Hepatic stellate cell (primary cell): Measurements from ENCODE around the gene TUBA4B.
"Not testable (repeated sequence)": the region's sequence is repeated elsewhere in the genome, so short reads cannot be mapped to it uniquely, and the experiment has no call there.

Experiments used
- DNase-seq: peaks from one replicate; pipeline ENCODE4 v3.0.0; 2011; ENCODE audit warnings: low spot score

The TUBA4B gene

DNA sequence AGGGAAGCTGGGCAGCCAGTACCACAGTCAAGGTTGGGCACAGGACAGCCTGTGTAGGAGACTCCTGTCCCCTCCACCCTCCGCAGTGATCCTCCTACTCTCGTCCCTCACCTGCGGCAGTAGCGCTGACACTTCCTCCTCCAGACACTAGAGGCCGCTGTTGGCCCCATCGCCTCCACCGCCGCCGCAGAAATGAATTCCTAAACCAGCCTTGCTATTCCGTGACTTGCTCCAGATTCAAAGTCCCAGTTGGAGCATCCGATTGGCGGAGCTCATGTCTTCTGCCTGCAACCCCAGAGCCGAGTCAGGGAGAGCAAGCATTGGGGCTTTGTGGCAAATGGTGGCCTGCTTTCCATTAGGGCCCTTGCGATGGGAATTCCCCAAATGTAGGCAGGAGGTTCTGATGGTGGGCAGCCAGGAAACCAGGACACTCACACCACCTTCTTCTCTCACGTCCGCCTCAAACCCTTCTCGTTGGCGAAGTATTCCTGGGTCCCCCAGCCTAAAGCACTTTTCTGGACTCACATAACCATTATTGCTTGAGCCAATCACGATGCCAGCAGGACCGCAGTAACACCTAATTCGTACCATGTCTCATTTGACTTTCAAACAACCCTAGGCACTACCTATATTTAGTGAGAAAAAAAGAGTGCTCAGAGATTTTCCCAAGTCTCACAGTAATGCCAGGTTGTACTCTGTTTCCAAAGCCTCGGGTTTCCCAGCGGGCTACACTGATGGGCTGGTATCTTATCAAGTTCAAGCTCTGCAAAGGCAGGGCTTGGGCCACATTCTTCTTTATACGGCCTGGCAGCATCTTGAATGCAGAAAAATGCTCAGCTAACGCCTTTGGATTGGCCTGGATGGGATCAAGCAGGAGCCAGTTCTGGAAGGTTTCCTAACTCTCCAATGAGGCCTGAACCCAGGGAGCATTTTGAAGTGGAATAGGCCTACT is 24.9 kb downstream of the TUBA4B start:
- DNase-seq = peak; percentile 81

- no peak for DNase-seq
These were observed 25.7 kb downstream of the TUBA4B start for GRCh38 chr2:219278655-219279150.

GRCh38 chr2:219279151-219279915 is 26.3 kb downstream of the TUBA4B start, which contains the start of gene DNAJB2:
Gene DNAJB2, plus strand, starts transcription at chr2:219279366. Its CDS starts 468 bp downstream, at chr2:219279834.
- DNase-seq = peak; percentile 99

- no peak for DNase-seq
These were observed 27.0 kb downstream of the TUBA4B start for GRCh38 chr2:219279916-219280516.

- no peak for DNase-seq
These were observed 27.6 kb downstream of the TUBA4B start for GRCh38 chr2:219280651-219281050.

DNA sequence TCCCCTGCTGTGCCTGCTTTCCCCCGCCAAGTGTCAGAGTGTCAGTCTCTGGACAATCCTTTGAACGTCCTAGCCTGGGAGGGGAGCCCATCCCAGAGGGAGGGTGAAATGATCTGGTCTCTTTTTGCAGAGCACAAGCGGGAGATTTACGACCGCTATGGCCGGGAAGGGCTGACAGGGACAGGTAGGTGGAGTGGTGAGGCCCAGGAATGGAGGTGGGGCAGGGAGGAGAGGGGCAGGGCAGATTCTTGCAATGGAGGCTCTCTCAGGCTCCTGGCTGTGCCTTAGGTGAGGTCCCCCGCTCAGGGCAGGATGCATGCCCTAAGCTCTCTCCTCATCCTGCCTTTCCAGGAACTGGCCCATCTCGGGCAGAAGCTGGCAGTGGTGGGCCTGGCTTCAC is 28.5 kb downstream of the TUBA4B start:
- no peak for DNase-seq

- no peak for DNase-seq
These were observed 29.3 kb downstream of the TUBA4B start for GRCh38 chr2:219282375-219282774.

DNA sequence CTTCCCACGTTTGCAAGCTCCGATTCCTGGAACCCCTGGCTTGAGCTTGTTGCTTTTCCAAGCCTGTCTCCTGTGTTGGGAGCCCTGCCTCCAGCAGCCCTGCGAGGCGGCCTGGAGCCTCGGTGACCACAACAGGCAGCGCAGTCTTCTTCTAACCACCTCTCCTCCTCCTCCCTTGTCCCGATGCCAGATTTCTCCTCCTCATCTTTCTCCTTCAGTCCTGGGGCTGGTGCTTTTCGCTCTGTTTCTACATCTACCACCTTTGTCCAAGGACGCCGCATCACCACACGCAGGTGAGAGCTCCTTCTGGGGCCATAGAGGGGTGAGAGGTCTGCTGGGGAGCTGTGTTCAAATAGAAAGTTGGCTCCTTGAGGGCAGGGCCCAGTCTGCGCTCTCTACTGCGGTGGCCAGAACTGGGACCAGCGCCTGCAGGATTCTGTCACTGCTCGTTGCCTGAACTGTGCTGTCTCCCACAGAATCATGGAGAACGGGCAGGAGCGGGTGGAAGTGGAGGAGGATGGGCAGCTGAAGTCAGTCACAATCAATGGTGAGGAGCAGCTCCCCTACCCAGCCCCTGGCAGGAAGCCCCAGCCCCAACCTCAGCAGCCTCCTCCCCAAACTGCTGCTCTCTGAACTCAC is 30.0 kb downstream of the TUBA4B start:
- no peak for DNase-seq

DNA sequence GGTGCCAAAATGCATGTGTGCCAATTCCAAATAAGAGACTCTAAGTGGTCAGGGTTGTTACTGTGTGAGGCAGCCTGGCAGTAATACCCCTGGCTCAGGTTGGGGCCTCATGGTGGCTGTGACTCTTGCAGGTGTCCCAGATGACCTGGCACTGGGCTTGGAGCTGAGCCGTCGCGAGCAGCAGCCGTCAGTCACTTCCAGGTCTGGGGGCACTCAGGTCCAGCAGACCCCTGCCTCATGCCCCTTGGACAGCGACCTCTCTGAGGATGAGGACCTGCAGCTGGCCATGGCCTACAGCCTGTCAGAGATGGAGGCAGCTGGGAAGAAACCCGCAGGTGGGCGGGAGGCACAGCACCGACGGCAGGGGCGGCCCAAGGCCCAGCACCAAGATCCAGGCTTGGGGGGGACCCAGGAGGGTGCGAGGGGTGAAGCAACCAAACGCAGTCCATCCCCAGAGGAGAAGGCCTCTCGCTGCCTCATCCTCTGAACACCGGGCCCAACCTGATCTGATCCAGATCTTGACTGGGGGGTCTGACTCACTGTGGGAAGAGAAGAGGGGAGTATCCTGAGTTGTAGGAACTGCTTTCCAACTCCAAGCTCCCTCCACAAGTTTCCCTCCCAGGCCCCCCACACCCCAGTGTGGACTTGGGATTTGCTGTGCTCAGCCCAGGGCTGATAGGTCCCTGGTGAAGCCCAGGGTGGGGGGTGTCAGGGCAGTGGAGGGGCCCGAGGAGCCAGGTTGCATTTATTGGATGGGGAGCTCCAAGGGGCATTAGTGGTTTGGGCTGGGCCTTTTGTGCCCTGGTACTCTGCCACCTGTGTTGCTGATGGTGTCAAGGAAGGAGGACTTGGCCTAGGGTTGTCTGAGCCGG is 31.7 kb downstream of the TUBA4B start:
- DNase-seq = no peak

DNA sequence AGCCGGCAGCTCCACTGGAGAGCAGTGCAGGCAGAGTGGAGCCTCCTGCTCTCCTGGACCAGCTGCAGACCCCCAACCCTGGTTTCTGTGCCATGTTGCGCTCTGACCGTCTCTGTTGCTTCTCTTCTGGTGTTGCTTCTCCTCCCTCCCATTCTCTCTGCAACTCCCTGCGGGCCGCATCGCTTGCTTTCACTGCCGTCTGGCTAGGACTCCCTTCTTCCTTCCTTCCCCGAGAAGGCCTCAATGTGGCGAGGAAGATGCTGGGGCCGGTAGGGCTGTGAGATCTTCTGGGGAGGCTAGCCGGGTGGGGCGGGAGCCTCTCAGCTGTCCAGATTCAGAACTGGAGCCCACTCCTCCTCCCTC is 32.3 kb downstream of the TUBA4B start:
- no peak for DNase-seq

DNA sequence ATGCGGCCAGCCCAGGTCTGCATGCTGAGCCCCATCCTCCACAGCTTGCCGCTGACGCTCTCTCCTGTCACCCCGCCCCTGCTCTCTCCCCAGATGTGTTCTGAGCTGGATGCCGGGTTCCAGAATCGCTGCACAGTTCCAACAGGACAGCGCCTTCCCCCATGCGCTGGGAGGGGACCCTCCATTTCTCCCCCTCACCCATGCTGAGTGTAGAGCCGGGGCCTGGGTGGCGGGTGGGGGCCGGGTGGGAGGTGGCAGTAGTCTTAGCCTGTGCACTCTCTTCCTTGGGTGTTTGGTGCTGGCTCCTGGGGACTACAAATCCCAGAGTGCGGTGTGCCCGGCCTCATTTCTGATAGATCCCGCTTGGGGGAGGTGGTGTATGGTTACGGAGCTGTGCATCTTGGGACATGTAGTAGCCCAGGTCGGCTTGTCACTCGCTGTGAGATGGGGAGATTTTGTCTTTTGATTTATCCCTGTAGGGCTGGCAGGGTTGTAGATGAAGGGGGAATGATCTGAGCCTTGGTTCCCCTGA is 32.9 kb downstream of the TUBA4B start:
- DNase-seq = no peak

GRCh38 chr2:219286436-219287115 is 33.5 kb downstream of the TUBA4B start:
- DNase-seq = no peak

GRCh38 chr2:219287116-219287440 is 34.0 kb downstream of the TUBA4B start:
- not testable (repeated sequence) for DNase-seq

GRCh38 chr2:219287580-219288265 is 34.7 kb downstream of the TUBA4B start:
- no peak for DNase-seq

DNA sequence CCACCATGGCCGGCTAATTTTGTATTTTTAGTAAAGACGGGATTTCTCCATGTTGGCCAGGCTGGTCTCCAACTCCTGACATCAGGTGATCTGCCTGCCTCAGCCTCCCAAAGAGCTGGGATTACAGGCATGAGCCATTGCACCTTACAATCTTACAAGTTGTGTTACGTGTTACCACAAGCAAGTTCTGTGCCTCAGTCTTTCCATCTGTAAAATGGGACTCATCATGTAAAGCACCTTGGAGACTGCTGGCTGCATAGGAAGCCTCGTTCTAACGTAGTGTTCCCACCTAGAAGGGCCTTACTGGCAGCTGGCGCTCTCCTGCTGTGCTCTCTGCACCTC is 36.1 kb downstream of the TUBA4B start:
- DNase-seq = no peak

DNA sequence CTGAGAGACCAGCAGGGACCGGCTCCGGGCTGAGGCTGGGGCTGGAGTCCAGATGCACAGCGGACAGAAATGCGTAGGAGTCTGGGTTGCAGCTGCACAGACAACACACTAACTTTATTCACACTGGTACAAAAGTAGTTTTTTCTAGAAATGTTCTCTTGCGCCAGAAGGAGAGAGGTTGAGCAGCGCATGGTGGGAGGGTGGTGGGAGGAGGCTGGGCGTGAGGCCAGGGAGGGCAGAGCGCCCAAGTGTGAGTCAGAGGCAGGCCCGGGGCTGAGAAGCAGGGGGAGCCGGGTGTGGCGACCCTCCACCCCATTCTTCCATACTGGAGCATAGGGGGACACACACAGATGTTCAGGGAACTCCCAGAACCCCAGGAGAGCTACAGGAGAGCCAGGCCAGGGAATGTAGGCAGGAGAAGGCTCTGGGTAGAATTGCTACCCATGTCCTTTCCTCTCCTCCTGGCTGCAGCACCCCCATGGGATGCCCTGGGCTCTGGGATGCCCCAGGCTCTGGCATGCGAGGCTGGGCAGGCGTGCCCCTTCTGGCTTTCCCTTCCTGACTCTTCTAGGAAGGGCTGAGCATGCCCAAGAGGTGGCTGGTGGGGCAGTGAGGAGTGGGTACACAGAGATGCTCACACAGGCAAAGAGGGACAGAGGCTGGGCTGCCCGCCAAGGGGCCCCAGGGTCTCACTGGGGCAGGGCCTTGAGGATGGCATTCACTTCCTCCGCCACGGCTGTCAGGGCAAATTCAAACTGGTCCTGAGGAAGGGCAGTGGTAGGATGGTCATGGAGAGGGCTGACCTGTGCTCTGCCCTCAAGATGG is 36.7 kb downstream of the TUBA4B start:
- peak; percentile 90 for DNase-seq

- no peak for DNase-seq
These were observed 37.5 kb downstream of the TUBA4B start for GRCh38 chr2:219290381-219291171.

DNA sequence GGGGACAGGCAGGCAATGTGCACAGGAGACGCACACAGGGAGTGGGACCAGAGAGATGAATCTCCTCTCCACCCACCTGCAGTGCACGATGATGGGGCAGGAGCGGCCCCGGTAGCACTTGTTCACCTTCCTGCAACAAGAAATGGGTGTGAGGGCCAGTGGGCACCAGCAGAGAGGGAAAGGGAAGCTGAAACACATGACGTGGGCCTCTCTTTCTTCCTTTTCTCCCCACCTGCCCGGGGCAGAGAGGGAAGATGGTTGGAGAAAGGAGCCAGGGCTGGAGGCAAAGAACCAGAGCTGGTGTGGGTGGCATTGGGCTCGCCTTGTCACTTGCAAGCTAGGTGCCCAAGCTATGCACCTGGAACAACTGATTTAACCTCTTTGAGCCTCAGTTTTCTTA is 38.4 kb downstream of the TUBA4B start:
- no peak for DNase-seq
